NB4 (cell line): ENCODE data around the gene ANXA4.
A peak's percentile ranks its signal among the peaks of the same experiment; 100 is the strongest.

Experiments
- DNase-seq: peaks from one replicate; pipeline ENCODE4 v3.0.0; 2010; ENCODE audit warnings: low read depth
- H3K4me3 ChIP-seq: one replicate; pipeline ENCODE4 v1.5.1; 2011; ENCODE audit warnings: mild to moderate bottlenecking, low read depth, low read length, moderate library complexity
- CTCF ChIP-seq: IDR thresholded peaks from one replicate; pipeline ENCODE4 v1.5.1; 2012; ENCODE audit warnings: low read depth, low read length
- MAX ChIP-seq: IDR thresholded peaks from 2 replicates; pipeline ENCODE4 v1.6.1; 2011; ENCODE audit warnings: low read depth, low read length
- MYC ChIP-seq: IDR thresholded peaks from 2 replicates; pipeline ENCODE4 v1.6.1; 2011; ENCODE audit warnings: low read depth, low read length
- POLR2A ChIP-seq: IDR thresholded peaks from 2 replicates; pipeline ENCODE4 v1.6.1; 2011; ENCODE audit warnings: mild to moderate bottlenecking; ENCODE audit not compliant: insufficient read length; ENCODE audit errors: extremely low read depth

The ANXA4 gene

GRCh38 chr2:69807821-69808540 lies 66.0 kb downstream of the ANXA4 start:
- TF ChIP-seq CTCF (no peak), POLR2A (no peak), MYC (no peak), MAX (no peak)
- no peak overlapping the region for H3K4me3 ChIP-seq
- DNase-seq = no peak

- H3K4me3 ChIP-seq = no peak overlapping the region
- no peak for TF ChIP-seq CTCF
- no peak for TF ChIP-seq POLR2A
- no peak for TF ChIP-seq MAX
- TF ChIP-seq MYC = no peak
- no peak for DNase-seq
Measured at GRCh38 chr2:69810550-69810949, 68.6 kb downstream of the ANXA4 start.

- DNase-seq = no peak
- TF ChIP-seq POLR2A (no peak), CTCF (no peak)
- H3K4me3 ChIP-seq = no peak overlapping the region
Measured at GRCh38 chr2:69811018-69811417, 69.1 kb downstream of the ANXA4 start.

GRCh38 chr2:69811591-69811990 lies 69.7 kb downstream of the ANXA4 start:
- no peak for DNase-seq
- no peak overlapping the region for H3K4me3 ChIP-seq
- TF ChIP-seq CTCF (no peak), MYC (no peak), POLR2A (no peak), MAX (no peak)

GRCh38 chr2:69815717-69816116 lies 73.8 kb downstream of the ANXA4 start:
- no peak for TF ChIP-seq MYC
- no peak for TF ChIP-seq POLR2A
- no peak for TF ChIP-seq CTCF
- no peak for TF ChIP-seq MAX
- DNase-seq = peak; percentile 63
- no peak overlapping the region for H3K4me3 ChIP-seq
